Keratinocyte (primary cell): ENCODE data around the gene ZNF646. TPM values are rescaled to one million over a fixed set of nuclear protein-coding genes. Genes with fewer than 3 reads are reported as not detected.

Source experiments
- DNase-seq: peaks from one replicate; pipeline ENCODE4 v3.0.0-alpha.2; 2011; ENCODE audit warnings: low read depth, missing footprints, low spot score
- FAIRE-seq: peaks from 2 replicates; lab custom pipeline; 2011; peaks lifted over from hg19 to GRCh38; lab: Jason Lieb, UNC
- H2AFZ ChIP-seq: 2 replicates; pipeline ENCODE4 v1.6.0; 2012; ENCODE audit warnings: low read length, control low read depth, inconsistent platforms; ENCODE audit not compliant: control insufficient read depth
- H3K27ac ChIP-seq: 2 replicates; pipeline ENCODE4 v1.5.1; 2011; ENCODE audit warnings: low read length; ENCODE audit not compliant: control insufficient read depth, insufficient read depth
- H3K27me3 ChIP-seq: 3 replicates; pipeline ENCODE4 v1.6.0; 2011; ENCODE audit warnings: low read length; ENCODE audit not compliant: control insufficient read depth, insufficient read depth; ENCODE audit errors: extremely low read depth
- H3K36me3 ChIP-seq, 2 experiments: 2 replicates in 1 of 2; 3 replicates in 1 of 2; pipeline ENCODE4 v1.5.1; 2011; ENCODE audit warnings: low read length in 2 of 2, mild to moderate bottlenecking in 1 of 2; ENCODE audit not compliant: control insufficient read depth in 2 of 2, insufficient read depth in 2 of 2; ENCODE audit errors: extremely low read depth in 1 of 2
- H3K4me1 ChIP-seq: 3 replicates; pipeline ENCODE4 v1.5.1; 2011; ENCODE audit warnings: low read length; ENCODE audit not compliant: control insufficient read depth, insufficient read depth; ENCODE audit errors: extremely low read depth
- H3K4me2 ChIP-seq: 3 replicates; pipeline ENCODE4 v1.6.0; 2011; ENCODE audit warnings: low read depth, low read length; ENCODE audit not compliant: control insufficient read depth, insufficient read depth; ENCODE audit errors: extremely low read depth
- H3K4me3 ChIP-seq, 3 experiments: fragments of 200-600 bp in 1 of 3; sonication (generic) in 1 of 3; 2 replicates in 2 of 3; 3 replicates in 1 of 3; pipeline ENCODE4 v1.5.1; 2011 to 2016; ENCODE audit warnings: low read length in 3 of 3, mild to moderate bottlenecking in 3 of 3, control low read depth in 2 of 3, inconsistent platforms in 1 of 3, low read depth in 1 of 3, mixed read lengths in 1 of 3, mixed run types in 1 of 3, moderate library complexity in 1 of 3; ENCODE audit not compliant: control insufficient read depth in 2 of 3, insufficient read depth in 2 of 3; ENCODE audit errors: extremely low read depth in 1 of 3
- H3K79me2 ChIP-seq: 2 replicates; pipeline ENCODE4 v1.6.0; 2012; ENCODE audit warnings: low read length; ENCODE audit not compliant: control insufficient read depth, insufficient read depth
- H3K9ac ChIP-seq: 3 replicates; pipeline ENCODE4 v1.6.0; 2011; ENCODE audit warnings: low read length; ENCODE audit not compliant: control insufficient read depth, insufficient read depth; ENCODE audit errors: extremely low read depth
- H3K9me1 ChIP-seq: 3 replicates; pipeline ENCODE4 v1.6.0; 2011; ENCODE audit warnings: low read length; ENCODE audit not compliant: control insufficient read depth, insufficient read depth; ENCODE audit errors: extremely low read depth
- H3K9me3 ChIP-seq: 2 replicates; pipeline ENCODE4 v1.5.1; 2012; ENCODE audit warnings: low read depth, low read length; ENCODE audit not compliant: control insufficient read depth
- H4K20me1 ChIP-seq: 3 replicates; pipeline ENCODE4 v1.6.0; 2011; ENCODE audit warnings: low read length; ENCODE audit not compliant: control insufficient read depth, insufficient read depth; ENCODE audit errors: extremely low read depth
- CTCF ChIP-seq, 3 experiments: IDR thresholded peaks in 1 of 3; conservative IDR thresholded peaks in 1 of 3; optimal IDR thresholded peaks in 1 of 3; 2 replicates in 2 of 3; 3 replicates in 1 of 3; pipeline versions ENCODE3 to v1.5.1; 2011; ENCODE audit warnings: low read length in 3 of 3, mild to moderate bottlenecking in 3 of 3, moderate library complexity in 2 of 3, control low read depth in 1 of 3, inconsistent platforms in 1 of 3; ENCODE audit not compliant: insufficient read depth in 2 of 3; ENCODE audit errors: extremely low read depth in 1 of 3
- EZH2 ChIP-seq: IDR thresholded peaks from one replicate; pipeline ENCODE4 v1.6.1; 2012; ENCODE audit warnings: inconsistent platforms, mild to moderate bottlenecking, low read length, moderate library complexity
- dilution Hi-C: fragments of 300-500 bp; cut with MboI; formaldehyde crosslinking; loops from one replicate; pipeline ENCODE4 v1.7.0; 2020; ENCODE audit warnings: low sequenced_read_pairs; ENCODE audit not compliant: extremely low pct_ligation_motif_present
- polyA plus RNA-seq, 5 experiments: library from polyadenylated mRNA; depleted of rRNA in 3 of 5; stranded (reverse) in 3 of 5; stranded (forward) in 1 of 5; unstranded in 1 of 5; fragments of >200 nt; gene quantifications; 1 replicate in 1 of 5; 2 replicates in 3 of 5; 3 replicates in 1 of 5; pipeline versions ENCODE4 v1.2.1 to v1.2.3, GENCODE V29; 2011 to 2012; ENCODE audit warnings: missing spikeins in 2 of 5, low read depth in 1 of 5, low replicate concordance in 1 of 5

The ZNF646 gene
- polyA plus RNA-seq, 1 donor (not counting 4 experiments of a cell fraction or from before 2014, with no cell fraction given), result 2.5 TPM

- Histone ChIP-seq H3K4me1 (peaks cover 10% of the 10 kb centered on the region), H3K4me2 (peak within 1 kb of the TSS; percentile 84), H4K20me1 (peaks cover 2% of the 10 kb centered on the region), H3K9me1 (no peaks in the 10 kb centered on the region), H3K79me2 (peaks cover 13% of the 10 kb centered on the region), H3K9ac (peak within 1 kb of the TSS; percentile 92), H2AFZ (peak within 1 kb of the TSS; percentile 98), H3K9me3 (no peaks in the 10 kb centered on the region), H3K36me3 (peaks cover 7 to 13% of the 10 kb centered on the region in 2 experiments), H3K27me3 (no peaks in the 10 kb centered on the region), H3K4me3 (peak within 1 kb of the TSS; percentile 98 to 99 (median 98)), H3K27ac (peak within 1 kb of the TSS; percentile 89)
- peak; percentile 98 for DNase-seq
- TF ChIP-seq CTCF (optimal IDR thresholded peaks at IDR 0.05 in 1 of 3, IDR thresholded peaks at IDR 0.05 in 1 of 3, conservative IDR thresholded peaks at IDR 0.05 in 1 of 3; ENCODE audit: extremely low read depth in 1 of 3, insufficient read depth in 2 of 3, low read length in 3 of 3) (no peak), EZH2 (no peak)
- dilution Hi-C loops, result no loop called here
- peak; percentile 76 for FAIRE-seq
These were observed 41.2 kb upstream of the ZNF646 start, which contains the start of gene STX4 for GRCh38 chr16:31032736-31033708. Gene STX4, plus strand, starts transcription at chr16:31033558. Its CDS starts 248 bp downstream, at chr16:31033806.

- FAIRE-seq (no peak), DNase-seq (no peak)
- TF ChIP-seq EZH2, result no peak
- no peak for TF ChIP-seq CTCF (optimal IDR thresholded peaks at IDR 0.05 in 1 of 3, IDR thresholded peaks at IDR 0.05 in 1 of 3, conservative IDR thresholded peaks at IDR 0.05 in 1 of 3; ENCODE audit: extremely low read depth in 1 of 3, insufficient read depth in 2 of 3, low read length in 3 of 3)
These were observed 40.3 kb upstream of the ZNF646 start for GRCh38 chr16:31033709-31034492.

More at GRCh38 chr16:31033709-31034492, 40.3 kb upstream of the ZNF646 start:
- H3K36me3 ChIP-seq, result peaks cover 14 to 19% of the 10 kb centered on the region in 2 experiments
- no peaks in the 10 kb centered on the region for H3K9me3 ChIP-seq
- peak overlapping the region; percentile 92 for H3K9ac ChIP-seq
- H3K4me2 ChIP-seq, result peak overlapping the region; percentile 84
- no peaks in the 10 kb centered on the region for H3K9me1 ChIP-seq
- dilution Hi-C loops, result no loop called here
- no peaks in the 10 kb centered on the region for H3K27me3 ChIP-seq
- peaks cover 13% of the 10 kb centered on the region for H3K79me2 ChIP-seq
- peaks cover 2% of the 10 kb centered on the region for H4K20me1 ChIP-seq
- H3K4me1 ChIP-seq, result peaks cover 10% of the 10 kb centered on the region
- H3K27ac ChIP-seq, result peak overlapping the region; percentile 89
- peak overlapping the region; percentile 98 to 99 (median 98) for H3K4me3 ChIP-seq
- peak overlapping the region; percentile 82 for H2AFZ ChIP-seq
